GM18520 (cell line): Measurements from ENCODE around the gene LRRC8C.

Source experiments
- ATAC-seq: cut with Tn5 transposase; IDR thresholded peaks from one replicate; pipeline ENCODE4 v1.9.1; 2021; ENCODE audit not compliant: unreplicated experiment

Gene LRRC8C

GRCh38 chr1:89633248-89633799, 404 bp downstream of the LRRC8C start:
- peak; percentile 20 for ATAC-seq

GRCh38 chr1:89633800-89634625, 1.1 kb downstream of the LRRC8C start:
- no peak for ATAC-seq

- no peak for ATAC-seq
Observed at GRCh38 chr1:89635825-89636815, 3.2 kb downstream of the LRRC8C start.

GRCh38 chr1:89637496-89637895, 4.6 kb downstream of the LRRC8C start:
- no peak for ATAC-seq

- no peak for ATAC-seq
Observed at GRCh38 chr1:89640440-89640839, 7.5 kb downstream of the LRRC8C start.

- no peak for ATAC-seq
Observed at GRCh38 chr1:89641781-89642180, 8.9 kb downstream of the LRRC8C start.

GRCh38 chr1:89643577-89643976, 10.7 kb downstream of the LRRC8C start:
- ATAC-seq = no peak

- ATAC-seq = no peak
Observed at GRCh38 chr1:89644119-89644814, 11.3 kb downstream of the LRRC8C start.

GRCh38 chr1:89646259-89646658, 13.3 kb downstream of the LRRC8C start:
- no peak for ATAC-seq

- no peak for ATAC-seq
Observed at GRCh38 chr1:89649783-89650182, 16.9 kb downstream of the LRRC8C start.

- ATAC-seq = no peak
Observed at GRCh38 chr1:89652373-89652772, 19.5 kb downstream of the LRRC8C start.

GRCh38 chr1:89657886-89658285, 25.0 kb downstream of the LRRC8C start:
- peak; percentile 45 for ATAC-seq

GRCh38 chr1:89659322-89660081, 26.6 kb downstream of the LRRC8C start:
- no peak for ATAC-seq

- ATAC-seq = no peak
Observed at GRCh38 chr1:89660224-89661061, 27.5 kb downstream of the LRRC8C start.

- no peak for ATAC-seq
Observed at GRCh38 chr1:89665941-89666340, 33.0 kb downstream of the LRRC8C start.

- no peak for ATAC-seq
Observed at GRCh38 chr1:89666640-89667039, 33.7 kb downstream of the LRRC8C start.

- ATAC-seq = no peak
Observed at GRCh38 chr1:89667691-89668090, 34.8 kb downstream of the LRRC8C start.

GRCh38 chr1:89668961-89669360, 36.0 kb downstream of the LRRC8C start:
- no peak for ATAC-seq

GRCh38 chr1:89669441-89669840, 36.5 kb downstream of the LRRC8C start:
- ATAC-seq = no peak
